ENCODE data around the gene NAA20. TPM values are rescaled to one million over a fixed set of nuclear protein-coding genes. Genes with fewer than 3 reads are reported as not detected.
A peak's percentile ranks its signal among the peaks of the same experiment; 100 is the strongest.

The NAA20 gene
- total and polyA plus RNA-seq, 2 of the 13 experiments (the other 11 are each of a cell fraction or from before 2014, with no cell fraction given): 81.9 to 82.8 TPM

DNA sequence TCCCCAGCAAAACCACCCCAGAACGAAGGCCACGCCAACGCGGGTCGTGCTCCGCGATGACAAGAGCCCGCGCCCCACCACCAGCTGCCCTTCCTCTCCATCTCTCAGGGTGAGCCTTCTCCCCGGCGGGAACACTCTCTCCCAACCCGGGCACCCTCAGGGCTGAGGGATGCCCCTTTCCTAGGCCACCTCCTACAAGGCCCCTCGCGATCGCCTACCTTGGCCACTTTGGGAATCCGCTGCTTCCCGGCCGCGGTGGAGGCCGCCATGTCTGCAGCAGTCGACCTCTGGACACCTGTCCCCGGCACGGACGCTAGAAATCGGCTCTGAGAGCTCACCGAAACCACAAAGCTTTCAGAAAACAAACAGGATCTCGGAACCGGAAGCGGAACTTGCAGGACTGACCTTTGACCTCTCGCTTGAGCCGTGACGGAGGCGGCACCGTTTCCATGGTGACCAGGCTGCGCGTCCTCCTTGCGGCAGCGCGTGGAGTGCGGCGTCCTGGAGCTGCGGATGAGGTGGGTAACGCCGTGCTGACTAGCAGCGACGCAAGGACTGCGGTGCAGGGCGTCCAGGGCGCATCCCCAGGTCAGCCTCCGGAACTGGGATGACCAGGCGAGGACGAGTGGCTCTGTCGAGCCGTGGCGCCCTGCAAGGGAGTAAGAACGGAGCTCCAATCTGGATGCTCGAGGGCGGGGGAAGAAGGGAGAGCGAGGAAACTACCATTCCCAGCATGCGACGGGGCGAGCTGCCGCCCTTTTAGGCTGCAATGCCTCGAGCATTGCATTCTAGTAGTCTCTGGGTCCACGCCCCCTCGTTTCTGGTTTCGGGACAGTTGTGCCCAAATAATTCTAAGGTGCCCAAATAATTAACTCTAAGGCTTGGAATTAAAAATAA is 35.2 kb downstream of the NAA20 start, which contains the start of the genes CFAP61 and CRNKL1 (continued):
- TF ChIP-seq, protein P1, sequence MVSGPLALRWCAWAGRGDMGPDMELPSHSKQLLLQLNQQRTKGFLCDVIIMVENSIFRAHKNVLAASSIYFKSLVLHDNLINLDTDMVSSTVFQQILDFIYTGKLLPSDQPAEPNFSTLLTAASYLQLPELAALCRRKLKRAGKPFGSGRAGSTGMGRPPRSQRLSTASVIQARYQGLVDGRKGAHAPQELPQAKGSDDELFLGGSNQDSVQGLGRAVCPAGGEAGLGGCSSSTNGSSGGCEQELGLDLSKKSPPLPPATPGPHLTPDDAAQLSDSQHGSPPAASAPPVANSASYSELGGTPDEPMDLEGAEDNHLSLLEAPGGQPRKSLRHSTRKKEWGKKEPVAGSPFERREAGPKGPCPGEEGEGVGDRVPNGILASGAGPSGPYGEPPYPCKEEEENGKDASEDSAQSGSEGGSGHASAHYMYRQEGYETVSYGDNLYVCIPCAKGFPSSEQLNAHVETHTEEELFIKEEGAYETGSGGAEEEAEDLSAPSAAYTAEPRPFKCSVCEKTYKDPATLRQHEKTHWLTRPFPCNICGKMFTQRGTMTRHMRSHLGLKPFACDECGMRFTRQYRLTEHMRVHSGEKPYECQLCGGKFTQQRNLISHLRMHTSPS (CRISPR knock-in tag; IDR thresholded peaks at IDR 0.05; ENCODE audit: low read depth): no peak; the same call in 1 of the 2 replicates
- peak; percentile 85 for TF ChIP-seq KLF11 (CRISPR knock-in tag; IDR thresholded peaks at IDR 0.05)
- peak; percentile 85; the same call in 1 of the 2 replicates for TF ChIP-seq POGZ (CRISPR knock-in tag; IDR thresholded peaks at IDR 0.05)
- no peak for TF ChIP-seq MTA3 (CRISPR knock-in tag; IDR thresholded peaks at IDR 0.05)
- peak; percentile 66; the same call in 1 of the 2 replicates for TF ChIP-seq ZNF674 (CRISPR knock-in tag; IDR thresholded peaks at IDR 0.05; ENCODE audit: low read depth)
- TF ChIP-seq SMAD9 (CRISPR knock-in tag; IDR thresholded peaks at IDR 0.05): no peak
- TF ChIP-seq, protein P2, sequence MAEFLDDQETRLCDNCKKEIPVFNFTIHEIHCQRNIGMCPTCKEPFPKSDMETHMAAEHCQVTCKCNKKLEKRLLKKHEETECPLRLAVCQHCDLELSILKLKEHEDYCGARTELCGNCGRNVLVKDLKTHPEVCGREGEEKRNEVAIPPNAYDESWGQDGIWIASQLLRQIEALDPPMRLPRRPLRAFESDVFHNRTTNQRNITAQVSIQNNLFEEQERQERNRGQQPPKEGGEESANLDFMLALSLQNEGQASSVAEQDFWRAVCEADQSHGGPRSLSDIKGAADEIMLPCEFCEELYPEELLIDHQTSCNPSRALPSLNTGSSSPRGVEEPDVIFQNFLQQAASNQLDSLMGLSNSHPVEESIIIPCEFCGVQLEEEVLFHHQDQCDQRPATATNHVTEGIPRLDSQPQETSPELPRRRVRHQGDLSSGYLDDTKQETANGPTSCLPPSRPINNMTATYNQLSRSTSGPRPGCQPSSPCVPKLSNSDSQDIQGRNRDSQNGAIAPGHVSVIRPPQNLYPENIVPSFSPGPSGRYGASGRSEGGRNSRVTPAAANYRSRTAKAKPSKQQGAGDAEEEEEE (CRISPR knock-in tag; IDR thresholded peaks at IDR 0.05; ENCODE audit: borderline replicate concordance): peak; percentile 99; the same call in 1 of the 2 replicates
- TF ChIP-seq GTF2F1 (IDR thresholded peaks at IDR 0.05; ENCODE audit: low read length): no peak
- TF ChIP-seq, protein P3, sequence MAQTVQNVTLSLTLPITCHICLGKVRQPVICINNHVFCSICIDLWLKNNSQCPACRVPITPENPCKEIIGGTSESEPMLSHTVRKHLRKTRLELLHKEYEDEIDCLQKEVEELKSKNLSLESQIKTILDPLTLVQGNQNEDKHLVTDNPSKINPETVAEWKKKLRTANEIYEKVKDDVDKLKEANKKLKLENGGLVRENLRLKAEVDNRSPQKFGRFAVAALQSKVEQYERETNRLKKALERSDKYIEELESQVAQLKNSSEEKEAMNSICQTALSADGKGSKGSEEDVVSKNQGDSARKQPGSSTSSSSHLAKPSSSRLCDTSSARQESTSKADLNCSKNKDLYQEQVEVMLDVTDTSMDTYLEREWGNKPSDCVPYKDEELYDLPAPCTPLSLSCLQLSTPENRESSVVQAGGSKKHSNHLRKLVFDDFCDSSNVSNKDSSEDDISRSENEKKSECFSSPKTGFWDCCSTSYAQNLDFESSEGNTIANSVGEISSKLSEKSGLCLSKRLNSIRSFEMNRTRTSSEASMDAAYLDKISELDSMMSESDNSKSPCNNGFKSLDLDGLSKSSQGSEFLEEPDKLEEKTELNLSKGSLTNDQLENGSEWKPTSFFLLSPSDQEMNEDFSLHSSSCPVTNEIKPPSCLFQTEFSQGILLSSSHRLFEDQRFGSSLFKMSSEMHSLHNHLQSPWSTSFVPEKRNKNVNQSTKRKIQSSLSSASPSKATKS (CRISPR knock-in tag; IDR thresholded peaks at IDR 0.05): no peak
- TF ChIP-seq, protein P4, sequence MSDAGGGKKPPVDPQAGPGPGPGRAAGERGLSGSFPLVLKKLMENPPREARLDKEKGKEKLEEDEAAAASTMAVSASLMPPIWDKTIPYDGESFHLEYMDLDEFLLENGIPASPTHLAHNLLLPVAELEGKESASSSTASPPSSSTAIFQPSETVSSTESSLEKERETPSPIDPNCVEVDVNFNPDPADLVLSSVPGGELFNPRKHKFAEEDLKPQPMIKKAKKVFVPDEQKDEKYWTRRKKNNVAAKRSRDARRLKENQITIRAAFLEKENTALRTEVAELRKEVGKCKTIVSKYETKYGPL (CRISPR knock-in tag; IDR thresholded peaks at IDR 0.05): no peak
- TF ChIP-seq, protein P5, sequence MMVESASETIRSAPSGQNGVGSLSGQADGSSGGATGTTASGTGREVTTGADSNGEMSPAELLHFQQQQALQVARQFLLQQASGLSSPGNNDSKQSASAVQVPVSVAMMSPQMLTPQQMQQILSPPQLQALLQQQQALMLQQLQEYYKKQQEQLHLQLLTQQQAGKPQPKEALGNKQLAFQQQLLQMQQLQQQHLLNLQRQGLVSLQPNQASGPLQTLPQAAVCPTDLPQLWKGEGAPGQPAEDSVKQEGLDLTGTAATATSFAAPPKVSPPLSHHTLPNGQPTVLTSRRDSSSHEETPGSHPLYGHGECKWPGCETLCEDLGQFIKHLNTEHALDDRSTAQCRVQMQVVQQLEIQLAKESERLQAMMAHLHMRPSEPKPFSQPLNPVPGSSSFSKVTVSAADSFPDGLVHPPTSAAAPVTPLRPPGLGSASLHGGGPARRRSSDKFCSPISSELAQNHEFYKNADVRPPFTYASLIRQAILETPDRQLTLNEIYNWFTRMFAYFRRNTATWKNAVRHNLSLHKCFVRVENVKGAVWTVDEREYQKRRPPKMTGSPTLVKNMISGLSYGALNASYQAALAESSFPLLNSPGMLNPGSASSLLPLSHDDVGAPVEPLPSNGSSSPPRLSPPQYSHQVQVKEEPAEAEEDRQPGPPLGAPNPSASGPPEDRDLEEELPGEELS (CRISPR knock-in tag; IDR thresholded peaks at IDR 0.05): peak; percentile 83
- TF ChIP-seq, protein P6, sequence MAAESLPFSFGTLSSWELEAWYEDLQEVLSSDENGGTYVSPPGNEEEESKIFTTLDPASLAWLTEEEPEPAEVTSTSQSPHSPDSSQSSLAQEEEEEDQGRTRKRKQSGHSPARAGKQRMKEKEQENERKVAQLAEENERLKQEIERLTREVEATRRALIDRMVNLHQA (CRISPR knock-in tag; IDR thresholded peaks at IDR 0.05): no peak
- TF ChIP-seq HDAC1 (CRISPR knock-in tag; IDR thresholded peaks at IDR 0.05): peak; percentile 100
